ENCODE results near the gene ONECUT3. TPM values are rescaled to one million over a fixed set of nuclear protein-coding genes. Genes with fewer than 3 reads are reported as not detected.

ONECUT3 gene
- total RNA-seq, 1 experiment from 2014 or later = 0.04 TPM

DNA sequence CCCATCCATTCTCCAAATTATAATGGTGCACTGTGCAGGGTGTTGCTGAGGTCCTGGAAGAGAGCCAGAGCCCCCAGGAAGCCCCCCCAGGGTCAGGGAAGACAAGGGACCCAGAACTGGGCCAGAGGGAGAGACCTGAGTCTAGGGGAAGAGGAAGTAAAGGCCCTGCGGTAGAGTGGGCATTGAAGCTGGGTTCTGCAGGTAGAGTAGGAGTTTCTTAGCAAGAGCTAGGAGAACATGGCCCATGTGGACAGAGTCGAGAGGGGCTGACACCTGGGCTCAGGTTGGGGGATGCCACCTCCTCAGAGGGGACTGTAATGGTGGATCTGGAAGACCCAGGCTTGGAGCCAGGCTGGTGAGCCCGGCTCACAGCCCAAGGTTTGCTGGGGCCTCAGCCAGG, 17.0 kb upstream of the ONECUT3 start (continued):
- TF ChIP-seq AR (CRISPR knock-in tag; IDR thresholded peaks at IDR 0.05) (no peak), CREB1 (CRISPR knock-in tag; IDR thresholded peaks at IDR 0.05) (no peak), SP1 (CRISPR knock-in tag; conservative IDR thresholded peaks at IDR 0.05) (no peak), RORB (CRISPR knock-in tag; IDR thresholded peaks at IDR 0.05) (no peak), PRRX2 (CRISPR knock-in tag; IDR thresholded peaks at IDR 0.05) (no peak), E2F1 (CRISPR knock-in tag; IDR thresholded peaks at IDR 0.05) (no peak)
- TF ChIP-seq, protein P1, sequence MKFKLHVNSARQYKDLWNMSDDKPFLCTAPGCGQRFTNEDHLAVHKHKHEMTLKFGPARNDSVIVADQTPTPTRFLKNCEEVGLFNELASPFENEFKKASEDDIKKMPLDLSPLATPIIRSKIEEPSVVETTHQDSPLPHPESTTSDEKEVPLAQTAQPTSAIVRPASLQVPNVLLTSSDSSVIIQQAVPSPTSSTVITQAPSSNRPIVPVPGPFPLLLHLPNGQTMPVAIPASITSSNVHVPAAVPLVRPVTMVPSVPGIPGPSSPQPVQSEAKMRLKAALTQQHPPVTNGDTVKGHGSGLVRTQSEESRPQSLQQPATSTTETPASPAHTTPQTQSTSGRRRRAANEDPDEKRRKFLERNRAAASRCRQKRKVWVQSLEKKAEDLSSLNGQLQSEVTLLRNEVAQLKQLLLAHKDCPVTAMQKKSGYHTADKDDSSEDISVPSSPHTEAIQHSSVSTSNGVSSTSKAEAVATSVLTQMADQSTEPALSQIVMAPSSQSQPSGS (CRISPR knock-in tag; IDR thresholded peaks at IDR 0.05; ENCODE audit: borderline replicate concordance, low read depth) = no peak
- TF ChIP-seq, protein P2, sequence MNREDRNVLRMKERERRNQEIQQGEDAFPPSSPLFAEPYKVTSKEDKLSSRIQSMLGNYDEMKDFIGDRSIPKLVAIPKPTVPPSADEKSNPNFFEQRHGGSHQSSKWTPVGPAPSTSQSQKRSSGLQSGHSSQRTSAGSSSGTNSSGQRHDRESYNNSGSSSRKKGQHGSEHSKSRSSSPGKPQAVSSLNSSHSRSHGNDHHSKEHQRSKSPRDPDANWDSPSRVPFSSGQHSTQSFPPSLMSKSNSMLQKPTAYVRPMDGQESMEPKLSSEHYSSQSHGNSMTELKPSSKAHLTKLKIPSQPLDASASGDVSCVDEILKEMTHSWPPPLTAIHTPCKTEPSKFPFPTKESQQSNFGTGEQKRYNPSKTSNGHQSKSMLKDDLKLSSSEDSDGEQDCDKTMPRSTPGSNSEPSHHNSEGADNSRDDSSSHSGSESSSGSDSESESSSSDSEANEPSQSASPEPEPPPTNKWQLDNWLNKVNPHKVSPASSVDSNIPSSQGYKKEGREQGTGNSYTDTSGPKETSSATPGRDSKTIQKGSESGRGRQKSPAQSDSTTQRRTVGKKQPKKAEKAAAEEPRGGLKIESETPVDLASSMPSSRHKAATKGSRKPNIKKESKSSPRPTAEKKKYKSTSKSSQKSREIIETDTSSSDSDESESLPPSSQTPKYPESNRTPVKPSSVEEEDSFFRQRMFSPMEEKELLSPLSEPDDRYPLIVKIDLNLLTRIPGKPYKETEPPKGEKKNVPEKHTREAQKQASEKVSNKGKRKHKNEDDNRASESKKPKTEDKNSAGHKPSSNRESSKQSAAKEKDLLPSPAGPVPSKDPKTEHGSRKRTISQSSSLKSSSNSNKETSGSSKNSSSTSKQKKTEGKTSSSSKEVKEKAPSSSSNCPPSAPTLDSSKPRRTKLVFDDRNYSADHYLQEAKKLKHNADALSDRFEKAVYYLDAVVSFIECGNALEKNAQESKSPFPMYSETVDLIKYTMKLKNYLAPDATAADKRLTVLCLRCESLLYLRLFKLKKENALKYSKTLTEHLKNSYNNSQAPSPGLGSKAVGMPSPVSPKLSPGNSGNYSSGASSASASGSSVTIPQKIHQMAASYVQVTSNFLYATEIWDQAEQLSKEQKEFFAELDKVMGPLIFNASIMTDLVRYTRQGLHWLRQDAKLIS (CRISPR knock-in tag; IDR thresholded peaks at IDR 0.05; ENCODE audit: borderline replicate concordance) = no peak

- no peak overlapping the region for H3K4me3 Mint-ChIP-seq
- POLR2A ChIA-PET = no interaction called here
- H3K27ac Mint-ChIP-seq = no peak overlapping the region; the same call in 1 of the 2 replicates
- CTCF ChIA-PET = interaction anchor here (0.7 to 2.2 kb wide), 3 partner anchors 31 to 191 kb away, joined by 3 to 5 read pairs (median 3); no protein-coding TSS in a partner anchor
- no peak for ATAC-seq
- no peak for TF ChIP-seq ZNF232 (CRISPR knock-in tag; IDR thresholded peaks at IDR 0.05)
- no peak for TF ChIP-seq ZNF219 (CRISPR knock-in tag; IDR thresholded peaks at IDR 0.05; ENCODE audit: borderline replicate concordance)
- no peak for TF ChIP-seq JUN (CRISPR knock-in tag; IDR thresholded peaks at IDR 0.05)
- TF ChIP-seq, protein P3, sequence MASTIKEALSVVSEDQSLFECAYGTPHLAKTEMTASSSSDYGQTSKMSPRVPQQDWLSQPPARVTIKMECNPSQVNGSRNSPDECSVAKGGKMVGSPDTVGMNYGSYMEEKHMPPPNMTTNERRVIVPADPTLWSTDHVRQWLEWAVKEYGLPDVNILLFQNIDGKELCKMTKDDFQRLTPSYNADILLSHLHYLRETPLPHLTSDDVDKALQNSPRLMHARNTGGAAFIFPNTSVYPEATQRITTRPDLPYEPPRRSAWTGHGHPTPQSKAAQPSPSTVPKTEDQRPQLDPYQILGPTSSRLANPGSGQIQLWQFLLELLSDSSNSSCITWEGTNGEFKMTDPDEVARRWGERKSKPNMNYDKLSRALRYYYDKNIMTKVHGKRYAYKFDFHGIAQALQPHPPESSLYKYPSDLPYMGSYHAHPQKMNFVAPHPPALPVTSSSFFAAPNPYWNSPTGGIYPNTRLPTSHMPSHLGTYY (CRISPR knock-in tag; IDR thresholded peaks at IDR 0.05) = no peak
- H3K36me3 Mint-ChIP-seq = no peaks in the 10 kb centered on the region
- peaks cover 83% of the 10 kb centered on the region for H3K27me3 Mint-ChIP-seq (ENCODE audit: low read depth)
- DNase-seq (ENCODE audit: low spot score) = no peak
- no peaks in the 10 kb centered on the region for H3K4me1 Mint-ChIP-seq
- peaks cover 4% of the 10 kb centered on the region for H3K9me3 Mint-ChIP-seq
Observed at GRCh38 chr19:1736927-1737326, 16.4 kb upstream of the ONECUT3 start.

- Mint-ChIP-seq H3K27ac (no peak overlapping the region), H3K4me3 (no peak overlapping the region), H3K27me3 (ENCODE audit: low read depth) (peaks cover 87% of the 10 kb centered on the region), H3K9me3 (peaks cover 4% of the 10 kb centered on the region), H3K36me3 (no peaks in the 10 kb centered on the region), H3K4me1 (no peaks in the 10 kb centered on the region)
- no peak for TF ChIP-seq TEAD1 (CRISPR knock-in tag; IDR thresholded peaks at IDR 0.05)
- ATAC-seq = no peak
- POLR2A ChIA-PET = no interaction called here
- CTCF ChIA-PET = interaction anchor here (0.9 kb wide), 1 partner anchor 68 kb away, joined by 3 read pairs; no protein-coding TSS in a partner anchor
- no peak for DNase-seq (ENCODE audit: low spot score)
Observed at GRCh38 chr19:1739960-1740629, 13.2 kb upstream of the ONECUT3 start.

All from WTC11 (cell line).